ENCODE results near the gene U2SURP.

U2SURP gene

GRCh38 chr3:143001369-143002082 is at the start of gene U2SURP:
Gene U2SURP (plus strand): TSS chr3:143001570. CDS start chr3:143001629, 59 bp downstream.
- peak; percentile 98 for DNase-seq

GRCh38 chr3:142951794-142952193 is 49.6 kb upstream of the U2SURP start:
- DNase-seq = no peak

GRCh38 chr3:142952272-142953193 is 48.8 kb upstream of the U2SURP start:
- no peak for DNase-seq

- DNase-seq = no peak
Observed at GRCh38 chr3:142953443-142953842, 47.9 kb upstream of the U2SURP start.

GRCh38 chr3:142958707-142959106 is 42.7 kb upstream of the U2SURP start:
- peak; percentile 42 for DNase-seq

GRCh38 chr3:142960322-142960850 is 41.0 kb upstream of the U2SURP start:
- DNase-seq = no peak

GRCh38 chr3:142961539-142961938 is 39.8 kb upstream of the U2SURP start:
- DNase-seq = no peak

- DNase-seq = no peak
Observed at GRCh38 chr3:142962175-142962519, 39.2 kb upstream of the U2SURP start.

GRCh38 chr3:142962520-142963233 is 38.7 kb upstream of the U2SURP start:
- no peak for DNase-seq

- no peak for DNase-seq
Observed at GRCh38 chr3:142963234-142963515, 38.2 kb upstream of the U2SURP start.

GRCh38 chr3:142963516-142964448 is 37.6 kb upstream of the U2SURP start, which contains the start of gene PAQR9:
Gene PAQR9 (minus strand): TSS chr3:142963674. CDS start chr3:142963336, 338 bp downstream.
- no peak for DNase-seq

GRCh38 chr3:142965581-142965980 is 35.8 kb upstream of the U2SURP start:
- no peak for DNase-seq

GRCh38 chr3:142966808-142967207 is 34.6 kb upstream of the U2SURP start:
- no peak for DNase-seq

- no peak for DNase-seq
Observed at GRCh38 chr3:142968319-142969025, 32.9 kb upstream of the U2SURP start.

- DNase-seq = no peak
Observed at GRCh38 chr3:142971431-142971830, 29.9 kb upstream of the U2SURP start.

GRCh38 chr3:142972092-142972753 is 29.1 kb upstream of the U2SURP start:
- DNase-seq = no peak

GRCh38 chr3:142973217-142974009 is 28.0 kb upstream of the U2SURP start:
- no peak for DNase-seq

GRCh38 chr3:142975316-142975995 is 25.9 kb upstream of the U2SURP start:
- no peak for DNase-seq

- peak; percentile 90 for DNase-seq
Observed at GRCh38 chr3:142976621-142977398, 24.6 kb upstream of the U2SURP start.

Measured in fibroblast of skin of right biceps (primary cell).